ENCODE data around the gene ATXN7L3.

DNA sequence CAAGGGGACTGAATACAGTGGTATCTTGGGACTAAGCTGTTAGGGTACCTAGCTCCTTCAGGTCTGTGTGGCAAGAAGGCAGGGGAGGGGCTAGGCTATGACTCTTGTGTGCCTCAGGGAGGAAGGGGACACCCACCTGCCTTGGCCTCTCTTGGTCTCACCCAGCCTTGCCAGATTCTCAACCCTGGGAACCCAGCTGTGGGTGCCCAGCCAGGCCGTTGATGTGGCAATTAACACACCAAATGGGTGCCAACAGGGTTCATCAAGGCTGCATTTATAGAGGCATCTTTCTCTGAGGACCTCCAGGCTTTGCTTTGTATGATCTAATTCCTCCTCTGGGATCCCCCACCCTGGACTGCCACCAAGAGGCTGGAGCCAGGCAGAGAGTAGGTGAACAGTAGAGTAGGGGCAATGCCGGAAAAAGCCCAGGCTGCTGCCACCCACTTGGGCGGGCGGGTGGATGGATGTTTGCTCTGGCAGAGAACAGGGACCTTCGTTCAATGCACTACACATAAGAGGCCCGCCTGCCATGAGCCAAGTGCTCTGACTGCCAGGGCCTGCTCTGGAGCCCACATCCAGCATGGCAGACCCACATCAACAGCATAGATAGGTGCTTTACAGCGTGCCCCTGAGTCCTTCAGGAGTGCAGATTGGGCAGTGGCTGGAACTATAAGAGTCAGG lies 32.4 kb downstream of the ATXN7L3 start:
- TF ChIP-seq, protein P1, sequence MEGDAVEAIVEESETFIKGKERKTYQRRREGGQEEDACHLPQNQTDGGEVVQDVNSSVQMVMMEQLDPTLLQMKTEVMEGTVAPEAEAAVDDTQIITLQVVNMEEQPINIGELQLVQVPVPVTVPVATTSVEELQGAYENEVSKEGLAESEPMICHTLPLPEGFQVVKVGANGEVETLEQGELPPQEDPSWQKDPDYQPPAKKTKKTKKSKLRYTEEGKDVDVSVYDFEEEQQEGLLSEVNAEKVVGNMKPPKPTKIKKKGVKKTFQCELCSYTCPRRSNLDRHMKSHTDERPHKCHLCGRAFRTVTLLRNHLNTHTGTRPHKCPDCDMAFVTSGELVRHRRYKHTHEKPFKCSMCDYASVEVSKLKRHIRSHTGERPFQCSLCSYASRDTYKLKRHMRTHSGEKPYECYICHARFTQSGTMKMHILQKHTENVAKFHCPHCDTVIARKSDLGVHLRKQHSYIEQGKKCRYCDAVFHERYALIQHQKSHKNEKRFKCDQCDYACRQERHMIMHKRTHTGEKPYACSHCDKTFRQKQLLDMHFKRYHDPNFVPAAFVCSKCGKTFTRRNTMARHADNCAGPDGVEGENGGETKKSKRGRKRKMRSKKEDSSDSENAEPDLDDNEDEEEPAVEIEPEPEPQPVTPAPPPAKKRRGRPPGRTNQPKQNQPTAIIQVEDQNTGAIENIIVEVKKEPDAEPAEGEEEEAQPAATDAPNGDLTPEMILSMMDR (IDR thresholded peaks at IDR 0.05), result no peak
- no peak for TF ChIP-seq EZH2 (IDR thresholded peaks at IDR 0.05)

Measured in neural progenitor cell (in vitro differentiated cells).